Stimulated activated CD4-positive, alpha-beta T cell treated with anti-CD3 and anti-CD28 coated beads, Interleukin-2, amount 100 ng/mL, for 24 hours (primary cell): ENCODE results near the gene CYP2W1.
A peak's percentile ranks its signal among the peaks of the same experiment; 100 is the strongest.
"Not testable (repeated sequence)": the region's sequence is repeated elsewhere in the genome, so short reads cannot be mapped to it uniquely, and the experiment has no call there.

Experiments
- DNase-seq, 2 donors: peaks; one replicate each; pipeline ENCODE4 v3.0.0-alpha.2; 2020

CYP2W1 gene

GRCh38 chr7:951881-952547 lies 31.0 kb upstream of the CYP2W1 start:
- DNase-seq: no peak

- no peak for DNase-seq
Observed at GRCh38 chr7:952548-953441, 30.2 kb upstream of the CYP2W1 start.

- DNase-seq: peak in 1 of 2 donors; percentile 42
Observed at GRCh38 chr7:953547-954327, 29.2 kb upstream of the CYP2W1 start.

GRCh38 chr7:954330-955238 lies 28.4 kb upstream of the CYP2W1 start, which contains the start of gene ADAP1:
Gene ADAP1 (minus strand): TSS chr7:954680. CDS start chr7:954477, 203 bp downstream.
- peak; percentile 59 to 71 for DNase-seq

GRCh38 chr7:956031-956430 lies 26.9 kb upstream of the CYP2W1 start:
- no peak for DNase-seq

GRCh38 chr7:957418-958220 lies 25.4 kb upstream of the CYP2W1 start:
- no peak for DNase-seq

- no peak for DNase-seq
Observed at GRCh38 chr7:958221-959200, 24.5 kb upstream of the CYP2W1 start.

- no peak for DNase-seq
Observed at GRCh38 chr7:959271-959670, 23.7 kb upstream of the CYP2W1 start.

- DNase-seq: not testable (repeated sequence)
Observed at GRCh38 chr7:959740-960139, 23.2 kb upstream of the CYP2W1 start.

GRCh38 chr7:960269-960871 lies 22.6 kb upstream of the CYP2W1 start:
- DNase-seq: no peak

- not testable (repeated sequence) for DNase-seq
Observed at GRCh38 chr7:960972-961371, 22.0 kb upstream of the CYP2W1 start.

GRCh38 chr7:961546-962400 lies 21.2 kb upstream of the CYP2W1 start:
- DNase-seq: no peak

GRCh38 chr7:962401-963081 lies 20.4 kb upstream of the CYP2W1 start:
- DNase-seq: no peak

GRCh38 chr7:963236-964078 lies 19.5 kb upstream of the CYP2W1 start:
- DNase-seq: no peak

GRCh38 chr7:964401-965231 lies 18.4 kb upstream of the CYP2W1 start:
- no peak for DNase-seq
